ENCODE results near the gene IDE.

DNA sequence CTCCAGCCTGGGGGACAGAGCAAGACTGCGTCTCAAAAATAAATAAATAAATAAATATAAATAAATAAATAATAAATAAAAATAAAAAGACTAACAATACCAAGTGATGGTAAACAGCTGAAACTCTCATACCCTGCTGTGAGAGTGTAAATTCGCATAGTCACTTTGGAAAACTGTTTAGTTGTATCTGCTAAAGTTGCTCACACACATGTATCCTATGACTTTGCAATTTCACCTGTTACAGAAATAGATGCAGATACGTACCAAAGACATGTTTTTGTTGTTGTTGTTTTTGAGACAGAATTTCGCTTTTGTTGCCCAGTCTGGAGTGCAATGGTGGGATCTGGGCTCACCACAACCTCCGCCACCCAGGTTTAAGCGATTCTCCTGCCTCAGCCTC lies 135.7 kb downstream of the IDE start:
- TF ChIP-seq CTCF (IDR thresholded peaks at IDR 0.05) = no peak
- no peak for TF ChIP-seq POLR2A (IDR thresholded peaks at IDR 0.05)
- no peak for TF ChIP-seq EP300 (IDR thresholded peaks at IDR 0.05)
